ENCODE measurements around the gene GAB1.

GAB1 gene

DNA sequence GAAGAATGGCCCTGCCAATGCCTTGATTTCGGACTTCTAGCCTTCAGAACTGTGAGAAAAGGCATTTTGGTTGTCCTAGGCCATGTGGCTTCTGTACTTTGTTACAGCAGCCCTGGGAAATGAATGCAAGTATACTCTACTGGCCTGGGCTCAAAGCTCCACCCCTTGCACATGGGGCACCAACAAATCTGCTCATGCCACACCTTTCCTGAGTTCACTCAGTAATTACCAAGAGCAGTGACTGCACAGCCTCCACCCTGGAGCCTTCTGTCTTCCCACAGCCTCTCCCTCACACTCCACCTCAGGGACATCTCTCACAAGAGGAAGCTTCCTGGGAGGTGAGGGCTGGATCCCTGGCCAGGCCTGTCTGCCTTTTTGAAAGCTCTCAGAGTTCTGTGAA, 29.1 kb upstream of the GAB1 start:
- H3K27ac ChIP-seq (ENCODE audit: low read length, poor library complexity, severe bottlenecking), result no peak overlapping the region
- H4K8ac ChIP-seq (ENCODE audit: low read length), result no peak overlapping the region
- H2AK5ac ChIP-seq (ENCODE audit: low read length, severe bottlenecking), result no peak overlapping the region
- H2BK12ac ChIP-seq (ENCODE audit: low read length in 2 of 2), result no peak overlapping the region
- H2BK15ac ChIP-seq (ENCODE audit: low read depth, poor library complexity, severe bottlenecking), result no peak overlapping the region
- WGBS, result 94% methylated on average over 1 of the region's 1 CpG
- H4K91ac ChIP-seq (ENCODE audit: low read length), result no peak overlapping the region
- DNase-seq, result no peak
- no peaks in the 10 kb centered on the region for H3K36me3 ChIP-seq (ENCODE audit: control insufficient read depth in 1 of 2, insufficient read depth in 2 of 2, low read depth in 1 of 2, low read length in 2 of 2)
- H3K18ac ChIP-seq (ENCODE audit: low read depth in 1 of 2, low read length in 2 of 2), result no peak overlapping the region
- no peak overlapping the region for H3K23ac ChIP-seq (ENCODE audit: low read length in 2 of 2)
- no peak overlapping the region for H3K4me3 ChIP-seq (ENCODE audit: insufficient read depth in 1 of 2, low read depth in 1 of 2, low read length in 2 of 2)
- H3K9me3 ChIP-seq (ENCODE audit: control insufficient read depth, low read length), result no peaks in the 10 kb centered on the region
- H2BK120ac ChIP-seq (ENCODE audit: low read depth, low read length), result no peak overlapping the region
- no peak overlapping the region for H3K4me2 ChIP-seq (ENCODE audit: low read length, poor library complexity, severe bottlenecking)
- H3K27me3 ChIP-seq (ENCODE audit: control insufficient read depth in 1 of 2, insufficient read depth in 1 of 2, low read length in 2 of 2), result peaks cover 0 to 6% of the 10 kb centered on the region in 2 experiments
- H3K4ac ChIP-seq (ENCODE audit: low read depth in 1 of 2, low read length in 2 of 2), result no peak overlapping the region
- no peak overlapping the region for H3K9ac ChIP-seq (ENCODE audit: low read length)
- no peak overlapping the region for H2BK5ac ChIP-seq (ENCODE audit: low read depth, low read length, poor library complexity, severe bottlenecking)
- no peak overlapping the region for H2AFZ ChIP-seq (ENCODE audit: low read depth, low read length)
- no peaks in the 10 kb centered on the region for H3K79me1 ChIP-seq (replicated peaks; ENCODE audit: low read length, poor library complexity, severe bottlenecking)
- no peak overlapping the region for H3K14ac ChIP-seq (ENCODE audit: low read length in 2 of 2)
- H3K4me1 ChIP-seq (ENCODE audit: control insufficient read depth, insufficient read depth, low read depth, low read length), result peaks cover 1% of the 10 kb centered on the region

DNA sequence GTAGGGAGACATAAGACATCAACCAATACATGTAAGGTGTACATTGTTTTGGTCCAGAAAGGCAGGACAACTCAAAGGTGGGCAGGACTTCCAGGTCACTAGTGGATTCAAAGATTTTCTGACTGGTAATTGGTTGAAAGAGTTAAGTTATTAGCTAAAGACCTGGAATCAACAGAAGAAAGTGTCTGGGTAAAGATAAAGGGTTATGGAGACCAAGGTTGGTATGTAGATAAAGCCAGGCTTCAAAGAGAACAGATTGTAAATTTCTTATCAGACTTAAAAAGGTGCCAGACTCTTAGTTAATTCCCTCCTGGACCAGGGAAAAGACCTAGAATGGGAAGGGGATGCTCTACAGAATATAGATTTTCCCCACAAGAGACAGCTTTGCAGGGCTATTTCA, 28.3 kb upstream of the GAB1 start:
- H2AFZ ChIP-seq (ENCODE audit: low read depth, low read length), result no peak overlapping the region
- H3K27ac ChIP-seq (ENCODE audit: low read length, poor library complexity, severe bottlenecking), result no peak overlapping the region
- H3K79me1 ChIP-seq (replicated peaks; ENCODE audit: low read length, poor library complexity, severe bottlenecking), result no peaks in the 10 kb centered on the region
- no peak overlapping the region for H3K4me3 ChIP-seq (ENCODE audit: insufficient read depth in 1 of 2, low read depth in 1 of 2, low read length in 2 of 2)
- H3K23ac ChIP-seq (ENCODE audit: low read length in 2 of 2), result no peak overlapping the region
- H3K9ac ChIP-seq (ENCODE audit: low read length), result no peak overlapping the region
- H3K14ac ChIP-seq (ENCODE audit: low read length in 2 of 2), result no peak overlapping the region
- no peak overlapping the region for H3K18ac ChIP-seq (ENCODE audit: low read depth in 1 of 2, low read length in 2 of 2)
- H2BK5ac ChIP-seq (ENCODE audit: low read depth, low read length, poor library complexity, severe bottlenecking), result no peak overlapping the region
- H2AK5ac ChIP-seq (ENCODE audit: low read length, severe bottlenecking), result no peak overlapping the region
- no peaks in the 10 kb centered on the region for H3K9me3 ChIP-seq (ENCODE audit: control insufficient read depth, low read length)
- no peak overlapping the region for H2BK120ac ChIP-seq (ENCODE audit: low read depth, low read length)
- H2BK12ac ChIP-seq (ENCODE audit: low read length in 2 of 2), result no peak overlapping the region
- H2BK15ac ChIP-seq (ENCODE audit: low read depth, poor library complexity, severe bottlenecking), result no peak overlapping the region
- no peaks in the 10 kb centered on the region for H3K36me3 ChIP-seq (ENCODE audit: control insufficient read depth in 1 of 2, insufficient read depth in 2 of 2, low read depth in 1 of 2, low read length in 2 of 2)
- DNase-seq, result no peak
- H4K91ac ChIP-seq (ENCODE audit: low read length), result no peak overlapping the region
- no peaks in the 10 kb centered on the region for H3K4me1 ChIP-seq (ENCODE audit: control insufficient read depth, insufficient read depth, low read depth, low read length)
- H3K27me3 ChIP-seq (ENCODE audit: control insufficient read depth in 1 of 2, insufficient read depth in 1 of 2, low read length in 2 of 2), result peaks cover 0 to 6% of the 10 kb centered on the region in 2 experiments
- H3K4me2 ChIP-seq (ENCODE audit: low read length, poor library complexity, severe bottlenecking), result no peak overlapping the region
- H4K8ac ChIP-seq (ENCODE audit: low read length), result no peak overlapping the region
- no peak overlapping the region for H3K4ac ChIP-seq (ENCODE audit: low read depth in 1 of 2, low read length in 2 of 2)

DNA sequence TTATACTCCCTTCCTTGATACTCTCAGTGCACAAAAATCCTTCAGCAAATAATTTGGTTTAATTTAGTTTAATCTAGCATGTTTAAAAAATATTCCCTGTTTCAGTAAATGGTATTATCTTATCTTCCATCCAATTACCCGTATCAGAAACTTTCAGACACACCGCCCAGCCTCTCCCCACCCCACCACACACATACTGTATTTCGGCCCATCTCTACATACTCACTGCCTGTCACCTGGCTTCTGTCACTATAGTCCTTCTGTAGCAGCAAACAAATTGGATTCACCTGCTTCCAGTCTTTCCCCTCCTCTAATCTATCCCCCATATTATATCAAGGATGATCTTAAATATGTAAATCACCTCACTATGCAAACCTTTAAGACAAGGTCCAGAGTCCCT, 24.8 kb upstream of the GAB1 start:
- Histone ChIP-seq H2BK12ac (ENCODE audit: low read length in 2 of 2) (no peak overlapping the region), H3K27ac (ENCODE audit: low read length, poor library complexity, severe bottlenecking) (no peak overlapping the region), H2BK5ac (ENCODE audit: low read depth, low read length, poor library complexity, severe bottlenecking) (no peak overlapping the region), H4K91ac (ENCODE audit: low read length) (no peak overlapping the region), H3K9me3 (ENCODE audit: control insufficient read depth, low read length) (no peaks in the 10 kb centered on the region), H3K4me2 (ENCODE audit: low read length, poor library complexity, severe bottlenecking) (no peak overlapping the region), H3K4ac (ENCODE audit: low read depth in 1 of 2, low read length in 2 of 2) (no peak overlapping the region), H2AFZ (ENCODE audit: low read depth, low read length) (no peak overlapping the region), H3K18ac (ENCODE audit: low read depth in 1 of 2, low read length in 2 of 2) (no peak overlapping the region), H3K9ac (ENCODE audit: low read length) (no peak overlapping the region), H2BK15ac (ENCODE audit: low read depth, poor library complexity, severe bottlenecking) (no peak overlapping the region), H3K4me1 (ENCODE audit: control insufficient read depth, insufficient read depth, low read depth, low read length) (no peaks in the 10 kb centered on the region), H3K79me1 (replicated peaks; ENCODE audit: low read length, poor library complexity, severe bottlenecking) (no peaks in the 10 kb centered on the region), H3K23ac (ENCODE audit: low read length in 2 of 2) (no peak overlapping the region), H2BK120ac (ENCODE audit: low read depth, low read length) (no peak overlapping the region), H3K36me3 (ENCODE audit: control insufficient read depth in 1 of 2, insufficient read depth in 2 of 2, low read depth in 1 of 2, low read length in 2 of 2) (no peaks in the 10 kb centered on the region), H2AK5ac (ENCODE audit: low read length, severe bottlenecking) (no peak overlapping the region), H4K8ac (ENCODE audit: low read length) (no peak overlapping the region), H3K27me3 (ENCODE audit: control insufficient read depth in 1 of 2, insufficient read depth in 1 of 2, low read length in 2 of 2) (peaks cover 0 to 6% of the 10 kb centered on the region in 2 experiments), H3K14ac (ENCODE audit: low read length in 2 of 2) (peak overlapping the region in 1 of 2 experiments; percentile 3), H3K4me3 (ENCODE audit: insufficient read depth in 1 of 2, low read depth in 1 of 2, low read length in 2 of 2) (no peak overlapping the region)
- 90% methylated on average over 3 of the region's 3 CpGs for WGBS
- DNase-seq, result no peak

DNA sequence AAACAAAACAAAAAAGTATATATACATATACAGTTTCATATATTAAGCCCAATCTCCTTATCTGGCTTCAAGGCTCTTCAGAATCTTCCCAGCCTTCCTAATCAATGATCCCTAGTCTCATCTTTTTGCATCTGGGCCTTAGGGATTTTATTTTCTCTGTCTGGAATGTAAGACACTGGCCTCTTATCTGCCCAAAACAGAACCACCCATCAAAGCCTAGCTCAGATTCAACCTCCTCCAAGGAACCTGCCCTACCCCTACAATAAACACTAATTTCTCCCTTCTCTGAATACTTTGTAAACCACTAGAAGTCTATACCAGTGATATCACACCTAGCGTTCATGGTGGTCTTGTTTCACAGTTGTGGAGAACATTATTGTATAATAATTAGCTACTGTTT, 23.2 kb upstream of the GAB1 start:
- WGBS, result no CpG with 5 or more reads among the region's 1 CpG
- Histone ChIP-seq H4K8ac (ENCODE audit: low read length) (no peak overlapping the region), H3K27ac (ENCODE audit: low read length, poor library complexity, severe bottlenecking) (no peak overlapping the region), H3K18ac (ENCODE audit: low read depth in 1 of 2, low read length in 2 of 2) (no peak overlapping the region), H3K4me1 (ENCODE audit: control insufficient read depth, insufficient read depth, low read depth, low read length) (no peaks in the 10 kb centered on the region), H2BK120ac (ENCODE audit: low read depth, low read length) (no peak overlapping the region), H3K14ac (ENCODE audit: low read length in 2 of 2) (no peak overlapping the region), H3K23ac (ENCODE audit: low read length in 2 of 2) (no peak overlapping the region), H2BK15ac (ENCODE audit: low read depth, poor library complexity, severe bottlenecking) (no peak overlapping the region), H3K4ac (ENCODE audit: low read depth in 1 of 2, low read length in 2 of 2) (no peak overlapping the region), H2BK5ac (ENCODE audit: low read depth, low read length, poor library complexity, severe bottlenecking) (no peak overlapping the region), H3K4me3 (ENCODE audit: insufficient read depth in 1 of 2, low read depth in 1 of 2, low read length in 2 of 2) (no peak overlapping the region), H3K9ac (ENCODE audit: low read length) (no peak overlapping the region), H3K9me3 (ENCODE audit: control insufficient read depth, low read length) (no peaks in the 10 kb centered on the region), H3K79me1 (replicated peaks; ENCODE audit: low read length, poor library complexity, severe bottlenecking) (no peaks in the 10 kb centered on the region), H3K27me3 (ENCODE audit: control insufficient read depth in 1 of 2, insufficient read depth in 1 of 2, low read length in 2 of 2) (peaks cover 0 to 10% of the 10 kb centered on the region in 2 experiments), H3K4me2 (ENCODE audit: low read length, poor library complexity, severe bottlenecking) (no peak overlapping the region), H2AFZ (ENCODE audit: low read depth, low read length) (no peak overlapping the region), H2AK5ac (ENCODE audit: low read length, severe bottlenecking) (no peak overlapping the region), H3K36me3 (ENCODE audit: control insufficient read depth in 1 of 2, insufficient read depth in 2 of 2, low read depth in 1 of 2, low read length in 2 of 2) (no peaks in the 10 kb centered on the region), H2BK12ac (ENCODE audit: low read length in 2 of 2) (no peak overlapping the region), H4K91ac (ENCODE audit: low read length) (no peak overlapping the region)
- DNase-seq, result no peak

Data from mesenchymal stem cell (in vitro differentiated cells and primary cell).